AG04449 (cell line): ENCODE measurements around the gene RAB43.

Experiments used
- CTCF ChIA-PET: fragments of 350-600 bp; formaldehyde crosslinking; extraction: SDS; loops from one replicate; lab custom pipeline; 2021; ENCODE audit warnings: antibody characterized with exemption; lab: Yijun Ruan, JAX
- POLR2A ChIA-PET: fragments of 400-600, 350-600 bp; formaldehyde crosslinking; extraction: SDS; loops from one replicate; lab custom pipeline; 2020; ENCODE audit warnings: antibody characterized with exemption, inconsistent platforms; lab: Yijun Ruan, JAX
- DNase-seq: peaks from one replicate; pipeline ENCODE4 v3.0.0-alpha.2; 2010; ENCODE audit warnings: low read depth, low spot score
- H3K4me3 ChIP-seq: 2 replicates; pipeline ENCODE4 v1.5.1; 2011; ENCODE audit warnings: low read depth, mild to moderate bottlenecking, control low read depth, low read length
- CTCF ChIP-seq: IDR thresholded peaks from one replicate; pipeline ENCODE4 v1.5.1; 2011; ENCODE audit warnings: mild to moderate bottlenecking, moderate library complexity, low read length, control low read depth, inconsistent platforms; ENCODE audit not compliant: insufficient read depth; ENCODE audit errors: missing control alignments

Gene RAB43

GRCh38 chr3:129131465-129132088 is 10.0 kb upstream of the RAB43 start:
- POLR2A ChIA-PET: no interaction called here
- H3K4me3 ChIP-seq: no peak overlapping the region
- TF ChIP-seq CTCF: no peak
- CTCF ChIA-PET: interaction anchor here (1.0 to 1.6 kb wide), 5 partner anchors 13 to 161 kb away, joined by 3 to 5 read pairs (median 5); no protein-coding TSS in a partner anchor
- no peak for DNase-seq

GRCh38 chr3:129130291-129130813 is 8.7 kb upstream of the RAB43 start:
- CTCF ChIA-PET: interaction anchor here (1.6 kb wide), 2 partner anchors 12 to 15 kb away, joined by 4 to 5 read pairs; no protein-coding TSS in a partner anchor
- POLR2A ChIA-PET: no interaction called here
- no peak for TF ChIP-seq CTCF
- no peak overlapping the region for H3K4me3 ChIP-seq
- no peak for DNase-seq

GRCh38 chr3:129128357-129129155 is 7.0 kb upstream of the RAB43 start:
- ChIA-PET CTCF (interaction anchor here (1.3 to 2.8 kb wide), 2 partner anchors 12 to 118 kb away, joined by 4 to 7 read pairs; no protein-coding TSS in a partner anchor), POLR2A (no interaction called here)
- H3K4me3 ChIP-seq: no peak overlapping the region
- no peak for TF ChIP-seq CTCF
- no peak for DNase-seq

GRCh38 chr3:129126726-129127280 is 5.2 kb upstream of the RAB43 start:
- ChIA-PET CTCF (interaction anchor here (2.8 kb wide), 1 partner anchor 120 kb away, joined by 7 read pairs; no protein-coding TSS in a partner anchor), POLR2A (no interaction called here)
- H3K4me3 ChIP-seq: no peak overlapping the region
- TF ChIP-seq CTCF: no peak
- no peak for DNase-seq

- peak; percentile 14 for DNase-seq
- no peak for TF ChIP-seq CTCF
- CTCF ChIA-PET: interaction anchor here (1.1 to 8.1 kb wide), 4 partner anchors 13 to 153 kb away, joined by 3 to 55 read pairs (median 52); no protein-coding TSS in a partner anchor
- POLR2A ChIA-PET: interaction anchor here (1.3 kb wide), 1 partner anchor 126 kb away, joined by 3 read pairs; the partner anchor contains the start of gene COPG1
- H3K4me3 ChIP-seq: no peak overlapping the region
These were observed 1.9 kb upstream of the RAB43 start for GRCh38 chr3:129123314-129124060.
